Rectal smooth muscle tissue (tissue), 1 donor: Measurements from ENCODE around the gene ZNF561.
"Not testable (repeated sequence)": the region's sequence is repeated elsewhere in the genome, so short reads cannot be mapped to it uniquely, and the experiment has no call there.

Experiments used
- H3K27ac ChIP-seq: one replicate; pipeline ENCODE4 v1.7.0; 2013; ENCODE audit warnings: low read depth, low read length, inconsistent platforms
- H3K27me3 ChIP-seq: one replicate; pipeline ENCODE4 v1.7.0; 2013; ENCODE audit warnings: low read length; ENCODE audit not compliant: control insufficient read depth, insufficient read depth
- H3K36me3 ChIP-seq: one replicate; pipeline ENCODE4 v1.7.0; 2013; ENCODE audit warnings: low read length; ENCODE audit not compliant: control insufficient read depth, insufficient read depth
- H3K4me1 ChIP-seq: one replicate; pipeline ENCODE4 v1.7.0; 2013; ENCODE audit warnings: low read length; ENCODE audit not compliant: control insufficient read depth, insufficient read depth
- H3K4me3 ChIP-seq: one replicate; pipeline ENCODE4 v1.7.0; 2013; ENCODE audit warnings: low read length
- H3K9ac ChIP-seq: one replicate; pipeline ENCODE4 v1.7.0; 2013; ENCODE audit warnings: low read length

Gene ZNF561

GRCh38 chr19:9621156-9622037 is at the start of gene ZNF561:
ZNF561 (minus strand) TSS chr19:9621232; CDS start chr19:9619456, 1,776 bp downstream.
- H3K9ac ChIP-seq, result peak within 1 kb of the TSS; percentile 92
- H3K27ac ChIP-seq, result peak within 1 kb of the TSS; percentile 91
- peak within 1 kb of the TSS; percentile 91 for H3K4me3 ChIP-seq
- peaks cover 9% of the 10 kb centered on the region for H3K4me1 ChIP-seq
- H3K27me3 ChIP-seq, result no peaks in the 10 kb centered on the region
- peaks cover 18% of the 10 kb centered on the region for H3K36me3 ChIP-seq

- no peaks in the 10 kb centered on the region for H3K27me3 ChIP-seq
- no peak overlapping the region for H3K27ac ChIP-seq
- no peak overlapping the region for H3K9ac ChIP-seq
- H3K36me3 ChIP-seq, result no peaks in the 10 kb centered on the region
- no peak overlapping the region for H3K4me3 ChIP-seq
- no peaks in the 10 kb centered on the region for H3K4me1 ChIP-seq
These were observed 47.5 kb upstream of the ZNF561 start for GRCh38 chr19:9668544-9668943.

DNA sequence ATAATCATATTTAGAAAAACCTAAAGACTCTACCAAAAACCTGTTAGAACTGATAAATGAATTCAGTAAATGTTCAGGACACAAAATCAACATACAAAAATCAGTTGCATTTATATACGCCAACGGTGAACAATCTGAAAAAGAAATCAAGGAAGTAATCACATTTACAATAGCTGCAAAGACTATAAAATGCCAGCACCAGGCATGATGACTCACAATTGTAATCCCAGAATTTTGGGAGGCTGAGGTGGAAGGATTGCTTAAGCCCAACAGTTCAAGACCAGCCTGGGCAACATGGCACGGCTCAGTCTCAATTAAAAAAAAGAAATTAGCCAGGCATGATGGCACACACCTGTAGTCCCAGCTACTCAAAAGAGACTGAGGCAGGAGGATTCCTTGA is 46.9 kb upstream of the ZNF561 start:
- Histone ChIP-seq H3K27me3 (no peaks in the 10 kb centered on the region), H3K4me3 (no peak overlapping the region), H3K27ac (no peak overlapping the region), H3K9ac (no peak overlapping the region), H3K4me1 (no peaks in the 10 kb centered on the region), H3K36me3 (no peaks in the 10 kb centered on the region)

- H3K27ac ChIP-seq, result no peak overlapping the region
- H3K4me3 ChIP-seq, result no peak overlapping the region
- peaks cover 21% of the 10 kb centered on the region for H3K36me3 ChIP-seq
- no peak overlapping the region for H3K9ac ChIP-seq
- H3K4me1 ChIP-seq, result no peaks in the 10 kb centered on the region
- no peaks in the 10 kb centered on the region for H3K27me3 ChIP-seq
These were observed 37.7 kb upstream of the ZNF561 start for GRCh38 chr19:9658769-9659168.

DNA sequence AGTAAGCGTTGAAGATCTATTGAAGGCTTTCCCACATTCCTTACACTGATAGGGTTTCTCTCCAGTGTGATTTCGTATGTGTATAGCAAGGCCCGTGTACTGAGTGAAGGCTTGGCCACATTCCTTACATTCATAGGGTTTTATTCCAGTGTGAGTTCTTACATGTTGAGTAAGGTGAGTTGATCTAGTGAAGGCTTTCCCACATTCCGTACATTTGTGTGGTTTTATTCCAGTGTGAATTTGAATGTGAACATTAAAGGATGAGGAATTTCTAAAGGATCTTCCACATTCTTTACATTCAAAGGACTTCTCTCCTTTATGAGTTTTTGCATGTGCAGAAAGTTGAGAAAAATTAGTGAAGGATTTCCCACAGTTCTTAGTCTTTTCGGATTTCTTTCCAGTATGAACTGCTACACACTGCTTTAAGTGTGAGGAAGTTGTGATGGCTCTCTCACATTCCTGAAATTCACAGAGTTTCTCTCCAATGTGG is 32.1 kb upstream of the ZNF561 start:
- H3K9ac ChIP-seq, H3K4me3 ChIP-seq, H3K27me3 ChIP-seq, H3K27ac ChIP-seq, H3K4me1 ChIP-seq: not testable (repeated sequence)
- H3K36me3 ChIP-seq, result peaks cover 37% of the 10 kb centered on the region

DNA sequence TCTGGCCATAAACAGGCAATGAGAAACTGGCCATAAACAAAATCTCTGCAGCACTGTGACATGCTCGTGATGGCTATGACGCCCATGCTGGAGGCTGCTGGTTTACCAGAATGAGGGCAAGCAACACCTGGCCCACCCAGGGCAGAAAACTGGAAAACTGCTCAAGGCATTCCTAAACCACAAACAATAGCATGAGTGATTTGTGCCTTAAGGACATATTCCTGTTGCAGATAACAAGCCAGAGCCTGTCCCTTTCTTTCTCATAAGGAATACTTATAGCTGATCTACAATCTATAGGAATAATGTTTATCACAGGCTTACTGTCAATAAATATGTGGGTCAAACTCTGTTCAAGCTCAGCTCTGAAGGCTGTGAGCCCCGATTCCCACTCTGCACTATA is 30.4 kb upstream of the ZNF561 start:
- not testable (repeated sequence) for H3K27ac ChIP-seq, H3K9ac ChIP-seq, H3K27me3 ChIP-seq, H3K4me1 ChIP-seq, H3K4me3 ChIP-seq
- H3K36me3 ChIP-seq, result peaks cover 37% of the 10 kb centered on the region

GRCh38 chr19:9650345-9650744 is 29.3 kb upstream of the ZNF561 start:
- Histone ChIP-seq H3K36me3 (peaks cover 30% of the 10 kb centered on the region), H3K4me1 (no peaks in the 10 kb centered on the region), H3K27ac (no peak overlapping the region), H3K9ac (no peak overlapping the region), H3K4me3 (no peak overlapping the region), H3K27me3 (no peaks in the 10 kb centered on the region)

- Histone ChIP-seq H3K36me3 (peaks cover 2% of the 10 kb centered on the region), H3K9ac (no peak overlapping the region), H3K27me3 (no peaks in the 10 kb centered on the region)
These were observed 24.4 kb upstream of the ZNF561 start for GRCh38 chr19:9645472-9645871.

GRCh38 chr19:9644472-9644871 is 23.4 kb upstream of the ZNF561 start:
- Histone ChIP-seq H3K4me3 (no peak overlapping the region), H3K27ac (no peak overlapping the region), H3K4me1 (no peaks in the 10 kb centered on the region), H3K36me3 (no peaks in the 10 kb centered on the region), H3K9ac (no peak overlapping the region), H3K27me3 (no peaks in the 10 kb centered on the region)

More at GRCh38 chr19:9645472-9645871, 24.4 kb upstream of the ZNF561 start:
- Histone ChIP-seq H3K4me1 (no peaks in the 10 kb centered on the region), H3K27ac (no peak overlapping the region), H3K4me3 (no peak overlapping the region)

DNA sequence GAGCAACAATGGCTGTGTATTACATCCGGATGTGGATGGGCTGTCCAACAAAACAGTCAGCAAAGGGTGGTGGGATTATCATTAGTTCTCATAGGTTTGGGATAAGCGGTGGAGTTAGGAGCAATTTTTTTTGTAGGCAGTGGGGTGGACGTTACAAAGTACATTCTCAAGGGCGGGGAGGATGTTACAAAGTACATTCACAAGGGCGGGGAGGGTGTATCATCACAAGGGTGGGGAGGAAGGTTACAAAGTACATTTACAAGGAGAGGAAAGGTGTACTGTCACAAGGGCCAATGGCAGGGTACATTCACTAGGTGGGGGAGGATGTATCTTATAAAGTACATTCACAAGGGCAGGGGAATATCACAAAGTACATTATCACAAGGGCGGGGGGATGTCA is 20.8 kb upstream of the ZNF561 start:
- H3K4me1 ChIP-seq, result no peaks in the 10 kb centered on the region
- no peaks in the 10 kb centered on the region for H3K36me3 ChIP-seq
- H3K27me3 ChIP-seq, result no peaks in the 10 kb centered on the region
- no peak overlapping the region for H3K4me3 ChIP-seq
- H3K9ac ChIP-seq, result no peak overlapping the region
- no peak overlapping the region for H3K27ac ChIP-seq

- H3K27ac ChIP-seq, result no peak overlapping the region
- H3K4me1 ChIP-seq, result no peaks in the 10 kb centered on the region
- H3K4me3 ChIP-seq, result no peak overlapping the region
- no peak overlapping the region for H3K9ac ChIP-seq
- H3K27me3 ChIP-seq, result no peaks in the 10 kb centered on the region
- H3K36me3 ChIP-seq, result no peaks in the 10 kb centered on the region
These were observed 19.9 kb upstream of the ZNF561 start for GRCh38 chr19:9640956-9641355.

DNA sequence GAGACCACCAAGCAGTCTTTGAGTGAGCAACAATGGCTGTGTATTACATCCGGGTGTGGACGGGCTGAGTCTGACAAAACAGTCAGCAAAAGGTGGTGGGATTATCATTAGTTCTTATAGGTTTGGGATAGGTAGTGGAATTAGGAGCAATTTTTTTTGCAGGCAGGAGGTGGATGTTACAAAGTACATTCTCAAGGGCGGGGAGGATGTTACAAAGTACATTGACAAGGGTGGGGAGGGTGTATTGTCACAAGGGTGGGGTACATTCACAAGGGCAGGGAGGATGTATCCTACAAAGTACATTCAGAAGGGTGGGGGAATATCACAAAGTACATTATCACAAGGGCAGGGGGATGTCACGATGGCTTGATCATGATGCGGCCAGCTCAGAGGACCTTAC is 15.0 kb upstream of the ZNF561 start:
- no peaks in the 10 kb centered on the region for H3K4me1 ChIP-seq

GRCh38 chr19:9627856-9628255 is 6.8 kb upstream of the ZNF561 start:
- no peak overlapping the region for H3K9ac ChIP-seq
- no peak overlapping the region for H3K27ac ChIP-seq
- no peaks in the 10 kb centered on the region for H3K4me1 ChIP-seq
- no peaks in the 10 kb centered on the region for H3K27me3 ChIP-seq
- no peak overlapping the region for H3K4me3 ChIP-seq
- peaks cover 6% of the 10 kb centered on the region for H3K36me3 ChIP-seq

More for the DNA sequence above, 15.0 kb upstream of the ZNF561 start:
- Histone ChIP-seq H3K36me3 (peaks cover 7% of the 10 kb centered on the region), H3K27me3 (no peaks in the 10 kb centered on the region), H3K27ac (no peak overlapping the region), H3K4me3 (no peak overlapping the region), H3K9ac (no peak overlapping the region)
